ENCODE measurements around the gene TMEM132C.
"Not testable (repeated sequence)": the region's sequence is repeated elsewhere in the genome, so short reads cannot be mapped to it uniquely, and the experiment has no call there.

Gene TMEM132C

GRCh38 chr12:128267131-128267622 is at the start of gene TMEM132C:
Gene TMEM132C, plus strand, starts transcription at chr12:128267170. Its CDS starts 233 bp downstream, at chr12:128267403.
- no peak for DNase-seq

GRCh38 chr12:128224226-128224625 is 42.7 kb upstream of the TMEM132C start:
- DNase-seq = no peak

GRCh38 chr12:128228581-128228980 is 38.4 kb upstream of the TMEM132C start:
- no peak for DNase-seq

- DNase-seq = no peak
Observed at GRCh38 chr12:128235635-128236417, 31.1 kb upstream of the TMEM132C start.

GRCh38 chr12:128236525-128236924 is 30.4 kb upstream of the TMEM132C start:
- no peak for DNase-seq

- no peak for DNase-seq
Observed at GRCh38 chr12:128240745-128241144, 26.2 kb upstream of the TMEM132C start.

GRCh38 chr12:128245121-128245520 is 21.8 kb upstream of the TMEM132C start:
- DNase-seq = no peak

GRCh38 chr12:128245905-128246304 is 21.1 kb upstream of the TMEM132C start:
- no peak for DNase-seq

- no peak for DNase-seq
Observed at GRCh38 chr12:128250096-128250495, 16.9 kb upstream of the TMEM132C start.

- not testable (repeated sequence) for DNase-seq
Observed at GRCh38 chr12:128253829-128254228, 13.1 kb upstream of the TMEM132C start.

GRCh38 chr12:128258866-128259555 is 8.0 kb upstream of the TMEM132C start:
- DNase-seq = no peak

- no peak for DNase-seq
Observed at GRCh38 chr12:128259556-128260070, 7.4 kb upstream of the TMEM132C start.

- no peak for DNase-seq
Observed at GRCh38 chr12:128261757-128262156, 5.2 kb upstream of the TMEM132C start.

- no peak for DNase-seq
Observed at GRCh38 chr12:128265566-128265965, 1.4 kb upstream of the TMEM132C start.

- no peak for DNase-seq
Observed at GRCh38 chr12:128266086-128266485, 884 bp upstream of the TMEM132C start.

GRCh38 chr12:128266541-128267130 is 334 bp upstream of the TMEM132C start:
- no peak for DNase-seq

- DNase-seq = no peak
Observed at GRCh38 chr12:128267651-128268378, 845 bp downstream of the TMEM132C start.

- no peak for DNase-seq
Observed at GRCh38 chr12:128268379-128268995, 1.5 kb downstream of the TMEM132C start.

- DNase-seq = no peak
Observed at GRCh38 chr12:128269181-128269591, 2.2 kb downstream of the TMEM132C start.

GRCh38 chr12:128276471-128276870 is 9.5 kb downstream of the TMEM132C start:
- no peak for DNase-seq

GRCh38 chr12:128286970-128287369 is 20.0 kb downstream of the TMEM132C start:
- no peak for DNase-seq

GRCh38 chr12:128288357-128288756 is 21.4 kb downstream of the TMEM132C start:
- DNase-seq = no peak

Measured in CD4-positive, alpha-beta T cell treated with Interleukin-4 for 4 hours (primary cell).